G401 (cell line): ENCODE data around the gene LCE1F. TPM values are rescaled to one million over a fixed set of nuclear protein-coding genes. Genes with fewer than 3 reads are reported as not detected.

Experiments used
- DNase-seq: peaks from one replicate; pipeline ENCODE4 v3.0.0-alpha.2; 2015; ENCODE audit warnings: low spot score
- in situ Hi-C: cut with HindIII; loops from 2 replicates; pipeline ENCODE4 v1.10.0; 2016; ENCODE audit warnings: low sequenced_read_pairs, mixed read lengths
- total RNA-seq: library from RNA; depleted of rRNA; stranded (reverse); fragments of >200 nt; shearing (Covaris generic); gene quantifications from 2 replicates; pipeline ENCODE4 v1.2.3, GENCODE V29; 2014; rRNA removed

Gene LCE1F
- total RNA-seq, 1 experiment from 2014 or later, result not detected

DNA sequence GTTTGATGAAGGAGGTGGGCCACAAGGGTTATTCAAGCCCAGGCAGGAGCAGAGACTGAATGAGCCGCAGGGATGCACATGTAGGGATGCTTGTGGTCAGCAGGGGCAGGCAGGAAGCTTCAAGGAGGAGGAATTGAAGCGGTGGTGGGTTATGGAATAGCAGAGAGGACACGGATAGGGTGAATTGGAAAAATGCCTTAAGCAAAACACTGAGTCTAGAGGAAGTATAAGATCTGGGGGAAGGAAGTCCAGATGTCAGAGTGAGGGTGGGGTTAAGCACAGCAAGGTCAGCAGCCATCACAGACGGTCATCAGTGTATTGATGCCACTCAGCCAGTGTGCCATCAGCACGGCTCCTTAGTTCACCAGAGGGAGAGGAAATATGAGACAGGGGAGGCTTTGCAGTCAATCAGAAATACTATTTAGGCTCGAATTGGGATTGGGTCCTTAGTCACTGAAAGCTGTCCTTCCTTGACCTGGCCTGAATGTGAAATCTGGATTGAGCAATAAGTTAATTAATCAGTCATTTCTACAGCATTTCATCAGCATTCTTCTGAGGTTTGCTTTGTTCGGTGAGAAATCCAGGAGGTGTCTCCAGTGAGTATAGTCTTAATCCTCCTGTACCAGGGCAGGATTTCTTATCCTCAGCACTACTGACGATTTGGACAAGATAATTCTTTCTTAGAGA is 6.0 kb upstream of the LCE1F start:
- in situ Hi-C loops, result no loop called here
- DNase-seq, result no peak

DNA sequence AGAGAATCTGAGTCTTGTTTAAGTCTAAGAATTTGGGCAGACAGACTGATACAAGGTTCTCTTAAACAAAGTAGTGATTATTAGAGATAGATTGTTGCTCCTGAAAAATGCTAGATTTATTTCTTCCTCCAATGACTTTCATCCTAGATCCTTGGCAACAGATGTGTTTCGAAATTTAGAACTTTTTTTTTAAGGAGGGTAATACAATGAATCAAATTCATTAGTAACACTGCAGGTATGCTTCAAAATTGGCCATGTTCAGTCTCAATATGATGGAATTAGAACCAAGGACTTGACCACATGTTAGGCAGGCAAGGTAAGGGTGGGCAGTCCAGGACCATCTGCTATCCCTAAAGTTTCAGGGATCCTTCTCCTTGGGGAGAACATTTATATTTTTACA is 4.5 kb upstream of the LCE1F start:
- in situ Hi-C loops, result no loop called here
- DNase-seq, result no peak

DNA sequence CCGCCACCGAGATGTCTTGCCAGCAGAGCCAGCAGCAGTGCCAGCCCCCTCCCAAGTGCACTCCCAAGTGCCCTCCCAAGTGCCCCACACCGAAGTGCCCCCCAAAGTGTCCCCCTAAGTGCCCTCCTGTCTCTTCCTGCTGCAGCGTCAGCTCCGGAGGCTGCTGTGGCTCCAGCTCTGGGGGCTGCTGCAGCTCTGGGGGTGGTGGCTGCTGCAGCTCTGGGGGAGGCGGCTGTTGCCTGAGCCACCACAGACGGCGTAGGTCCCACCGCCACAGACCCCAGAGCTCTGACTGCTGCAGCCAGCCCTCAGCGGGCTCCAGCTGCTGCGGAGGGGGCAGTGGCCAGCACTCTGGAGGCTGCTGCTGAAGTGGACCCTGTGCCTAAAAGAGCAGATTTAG is 1.4 kb downstream of the LCE1F start:
- DNase-seq, result no peak
- in situ Hi-C loops, result no loop called here

DNA sequence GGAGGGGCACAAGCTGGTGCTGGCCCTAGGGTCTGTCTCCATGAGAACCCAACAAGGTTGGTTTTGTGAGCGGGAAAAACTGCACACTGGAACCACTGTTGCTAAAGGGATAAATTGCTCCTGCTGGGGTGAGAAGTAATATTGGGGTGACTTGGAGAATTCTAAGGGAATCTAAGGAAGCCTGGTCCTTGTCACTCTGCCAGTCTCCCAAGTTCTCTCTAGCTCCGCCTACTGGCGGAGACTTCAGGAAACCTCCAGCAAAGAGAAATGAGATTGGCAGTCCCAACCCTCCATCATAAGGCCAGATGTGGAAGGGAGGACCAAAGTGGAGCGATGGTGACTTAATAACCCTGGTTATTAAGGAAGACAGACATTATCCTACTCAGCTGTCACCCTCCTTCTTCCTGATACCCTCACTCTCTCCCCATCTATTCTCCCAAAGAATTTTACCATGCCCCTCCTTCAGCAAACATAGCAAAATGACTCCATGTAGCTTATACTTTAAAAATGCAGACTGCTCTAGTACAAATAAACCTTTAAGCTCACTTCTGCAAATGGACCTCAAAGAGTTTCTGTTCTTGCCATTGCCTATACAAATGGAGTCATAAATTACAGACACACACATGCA is 2.7 kb downstream of the LCE1F start:
- in situ Hi-C loops, result no loop called here
- no peak for DNase-seq

DNA sequence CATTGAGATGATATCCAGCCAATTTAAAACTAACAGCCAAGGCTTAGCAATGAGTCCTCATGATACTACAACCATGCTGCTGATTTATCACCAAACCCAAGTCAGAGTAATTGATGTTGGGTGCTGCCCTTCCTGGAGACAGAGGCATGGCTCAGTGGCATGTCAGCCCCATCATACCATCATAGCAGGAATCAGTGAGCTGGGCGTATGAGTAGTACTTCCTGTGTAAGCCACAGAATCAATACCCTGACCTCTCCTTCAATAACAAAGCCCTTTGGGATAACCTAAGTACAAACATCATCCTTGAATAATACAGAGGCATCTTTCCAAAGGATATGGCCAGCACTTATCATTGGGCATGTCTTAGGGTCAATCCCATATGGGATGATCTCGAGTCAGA is 8.2 kb downstream of the LCE1F start:
- in situ Hi-C loops, result no loop called here

DNA sequence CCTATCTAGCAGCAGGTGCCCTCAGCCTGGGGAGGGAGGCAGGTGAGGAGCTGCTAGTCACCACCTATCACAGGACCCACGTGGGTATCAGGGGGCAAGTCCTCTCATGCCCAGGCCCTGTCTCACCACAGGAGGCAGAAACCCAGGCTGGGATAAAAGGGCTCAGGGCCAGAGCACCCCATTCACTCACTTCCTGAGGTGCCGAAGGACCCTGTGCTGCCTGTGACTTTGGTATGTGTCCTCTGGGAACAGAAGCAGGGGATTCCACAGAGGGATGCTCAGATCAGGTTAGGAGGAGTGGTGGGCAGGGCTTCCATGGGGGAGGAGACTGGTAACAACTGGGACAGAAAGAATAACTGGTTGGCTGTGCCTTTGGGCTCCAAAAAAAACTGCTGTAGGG is 11.1 kb downstream of the LCE1F start, which contains the start of gene LCE1E:
TSS of gene LCE1E (plus strand) at position 181 of the 400 bp plus-strand sequence. CDS start 1,043 bp downstream, outside the sequence.
- no peak for DNase-seq
- in situ Hi-C loops, result no loop called here

More for the DNA sequence above, 8.2 kb downstream of the LCE1F start:
- no peak for DNase-seq

DNA sequence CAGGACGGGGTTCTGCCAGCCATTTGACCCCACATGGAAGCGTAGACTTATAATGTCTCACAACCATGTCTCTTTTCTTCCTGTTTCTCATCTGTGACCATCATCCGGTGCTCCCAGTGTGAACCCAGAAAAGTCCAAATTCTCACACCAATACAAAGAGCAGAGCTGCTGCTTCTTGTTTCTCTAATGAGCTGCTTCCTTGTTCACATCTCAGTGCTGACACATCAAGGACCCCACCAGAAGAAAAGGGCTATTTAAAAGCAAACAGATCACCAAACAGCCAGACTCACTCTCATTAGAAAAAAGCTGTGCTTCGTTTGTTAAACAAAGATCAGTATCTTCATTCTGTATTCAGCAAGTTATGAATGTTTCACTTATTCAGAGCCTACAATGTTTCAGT is 20.7 kb downstream of the LCE1F start:
- DNase-seq, result no peak
- in situ Hi-C loops, result no loop called here

DNA sequence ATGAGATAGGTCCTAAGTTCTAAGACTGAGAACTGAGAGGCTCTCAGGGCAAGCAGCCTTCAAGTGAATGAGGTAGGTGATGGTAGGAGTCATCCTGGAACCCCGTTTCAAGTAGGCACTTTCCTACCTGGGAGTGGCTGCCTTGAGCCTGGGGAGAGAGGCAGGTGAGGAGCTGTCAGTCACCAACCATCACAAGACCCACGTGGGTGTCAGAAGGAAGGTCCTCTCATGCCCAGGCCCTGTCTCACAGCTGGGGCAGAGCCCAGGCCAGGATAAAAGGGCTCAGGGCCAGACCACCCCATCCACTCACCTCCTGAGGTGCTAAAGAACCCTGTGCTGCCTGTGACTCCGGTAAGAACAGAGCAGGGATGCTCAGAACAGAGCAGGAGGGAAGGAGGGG is 21.5 kb downstream of the LCE1F start, which contains the start of gene LCE1D:
TSS of gene LCE1D (plus strand) at position 301 of the 400 bp plus-strand sequence. CDS start 1,074 bp downstream, outside the sequence.
- in situ Hi-C loops, result no loop called here
- DNase-seq, result no peak

DNA sequence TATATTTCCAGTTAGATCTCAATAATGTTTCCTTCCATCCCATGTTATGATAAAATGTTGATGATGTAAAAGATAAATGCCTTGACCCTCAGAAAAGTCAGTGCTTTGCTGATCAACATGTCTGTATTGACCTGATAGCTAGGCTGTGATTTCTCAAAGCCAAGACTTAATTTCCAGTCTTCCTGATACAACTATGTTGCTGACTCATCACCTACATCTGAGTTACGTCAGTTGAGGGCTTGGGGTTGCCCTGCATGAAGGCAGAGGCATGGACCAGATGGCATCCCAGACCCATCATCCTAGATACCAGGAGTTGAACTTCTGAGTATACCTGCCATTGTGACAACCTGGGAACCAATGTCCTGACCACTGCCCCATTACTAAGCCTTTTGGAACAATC is 26.4 kb downstream of the LCE1F start:
- in situ Hi-C loops, result no loop called here
- no peak for DNase-seq

DNA sequence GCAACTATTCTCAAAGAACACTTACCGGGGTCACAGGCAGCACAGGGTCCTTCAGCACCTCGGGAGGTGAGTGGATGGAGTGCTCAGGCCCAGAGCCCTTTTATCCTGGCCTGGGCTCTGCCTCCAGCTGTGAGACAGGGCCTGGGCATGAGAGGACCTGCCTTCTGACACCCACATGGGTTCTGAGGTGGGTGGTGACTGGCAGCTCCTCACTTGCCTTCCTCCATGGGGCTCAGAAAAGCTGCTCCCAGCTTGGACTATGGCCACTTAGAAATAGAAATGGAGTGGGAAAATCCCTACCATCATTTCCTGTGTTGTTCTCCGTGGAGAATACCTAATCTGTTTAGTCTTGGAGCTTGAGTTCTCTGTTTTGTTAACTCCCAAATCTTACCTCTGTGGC is 31.6 kb downstream of the LCE1F start, which contains the start of gene LCE1C:
TSS of gene LCE1C (minus strand) at position 76 of the 400 bp plus-strand sequence. CDS start 1,173 bp downstream, outside the sequence.
- in situ Hi-C loops, result no loop called here
- DNase-seq, result no peak

DNA sequence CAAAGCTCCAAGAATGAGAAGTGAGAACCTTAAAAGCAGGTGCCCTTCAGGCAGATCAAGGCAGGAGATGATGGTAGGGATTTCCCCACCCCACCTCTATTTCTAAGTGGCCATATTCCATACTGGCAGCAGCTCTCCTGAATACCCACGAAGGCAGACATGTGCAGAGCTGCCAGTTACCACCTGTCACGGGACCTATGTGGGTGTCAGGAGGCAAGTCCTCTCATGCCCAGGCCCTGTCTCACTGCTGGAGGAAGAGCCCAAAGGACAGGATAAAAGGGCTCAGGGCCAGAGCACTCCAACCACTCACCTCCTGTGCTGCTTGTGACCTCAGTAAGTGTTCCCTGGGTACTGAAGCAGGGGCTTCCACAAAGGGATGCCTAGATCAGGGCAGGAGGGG is 36.1 kb downstream of the LCE1F start:
- in situ Hi-C loops, result no loop called here
- no peak for DNase-seq

DNA sequence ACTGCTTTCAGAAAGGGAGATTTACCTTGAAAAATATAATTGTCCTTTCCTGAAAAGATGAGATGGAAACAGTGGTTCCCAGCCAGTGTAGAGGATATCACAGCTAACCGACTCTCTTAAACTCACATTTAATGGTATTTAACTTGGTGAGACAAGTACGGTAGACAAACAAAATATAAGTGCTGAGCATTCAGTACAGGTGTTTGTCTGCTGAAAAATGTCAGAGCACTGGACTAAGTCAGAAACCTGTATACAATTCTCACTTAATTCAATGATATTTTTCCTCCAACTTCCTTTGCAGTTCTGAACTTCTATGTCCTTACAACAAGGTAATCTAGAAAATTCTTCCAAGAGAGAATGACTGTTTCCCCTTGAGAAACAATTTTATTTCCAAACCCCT is 36.7 kb downstream of the LCE1F start, which contains the start of gene LCE1B:
TSS of gene LCE1B (plus strand) at position 301 of the 400 bp plus-strand sequence. CDS start 476 bp downstream, outside the sequence.
- in situ Hi-C loops, result no loop called here
- DNase-seq, result no peak

DNA sequence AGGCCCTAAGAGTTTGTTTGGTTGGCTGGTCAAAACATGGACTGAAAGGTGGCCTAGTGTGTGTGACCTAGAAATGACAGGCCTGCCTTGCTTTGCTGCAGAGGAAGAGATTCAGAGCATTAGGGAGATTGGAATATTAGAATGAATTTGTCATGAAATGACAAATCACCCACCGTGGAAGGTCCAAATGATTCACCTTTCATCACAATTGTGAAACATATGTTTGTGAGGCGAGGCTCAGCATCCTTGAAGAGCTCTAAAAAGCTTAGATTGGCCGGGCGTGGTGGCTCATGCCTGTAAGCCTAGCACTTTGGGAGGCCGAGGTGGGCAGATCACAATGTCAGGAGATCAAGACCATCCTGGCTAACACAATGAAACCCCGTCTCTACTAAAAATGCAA is 42.4 kb downstream of the LCE1F start:
- no peak for DNase-seq
- in situ Hi-C loops, result no loop called here

DNA sequence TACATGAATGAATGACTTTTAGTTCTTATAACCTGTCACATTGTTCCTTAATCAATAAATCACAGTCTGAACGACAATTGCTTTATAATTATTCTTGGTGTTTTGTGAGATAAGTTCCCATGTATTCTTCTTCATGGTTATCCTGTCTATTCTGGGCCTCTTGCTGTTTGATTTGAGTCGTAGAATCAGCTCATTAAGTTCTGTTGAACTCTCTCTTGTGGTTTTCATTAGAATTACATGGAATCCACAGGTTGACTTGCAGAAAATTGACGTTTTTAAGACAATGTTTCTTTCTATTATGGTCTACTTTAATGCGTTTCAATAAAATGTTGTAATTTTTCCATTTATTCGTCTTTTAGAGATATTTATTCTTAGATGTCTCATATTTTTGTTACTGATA is 48.4 kb downstream of the LCE1F start:
- DNase-seq, result no peak
- in situ Hi-C loops, result no loop called here

DNA sequence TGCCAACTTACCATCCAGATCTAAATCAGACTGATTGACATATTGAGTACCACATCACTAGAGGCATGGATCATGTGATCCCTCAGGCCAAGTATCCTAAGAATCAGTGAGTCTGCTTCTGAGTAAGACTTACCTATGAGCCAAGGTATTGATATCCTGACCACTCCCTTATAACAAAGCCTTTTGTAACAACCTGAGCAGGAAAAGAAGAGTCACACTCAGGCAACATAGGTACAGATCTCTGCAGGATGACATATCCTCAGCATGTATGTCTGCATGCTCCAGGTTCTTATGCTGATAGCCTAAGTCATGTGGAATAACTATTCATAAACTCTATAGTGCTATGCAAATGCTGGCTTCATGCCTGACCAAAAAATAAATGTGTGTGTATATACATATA is 50.0 kb downstream of the LCE1F start:
- no peak for DNase-seq
- in situ Hi-C loops, result no loop called here

Other genes starting within 250 kb of the LCE1F start
- not detected in 2 replicates for gene LCE3E, start 208.4 kb upstream of the LCE1F start, total RNA-seq
- not detected in 2 replicates for gene LCE3D, start 194.6 kb upstream of the LCE1F start, total RNA-seq
- not detected in 2 replicates for gene LCE3C, start 174.9 kb upstream of the LCE1F start, total RNA-seq
- not detected in 2 replicates for gene LCE3B, start 161.3 kb upstream of the LCE1F start, total RNA-seq
- gene LCE3A, start 152.0 kb upstream of the LCE1F start, total RNA-seq, result not detected in 2 replicates
- gene LCE2D, start 111.8 kb upstream of the LCE1F start, total RNA-seq, result not detected in 2 replicates
- gene LCE2C, start 99.9 kb upstream of the LCE1F start, total RNA-seq, result not detected in 2 replicates
- gene LCE2B, start 89.0 kb upstream of the LCE1F start, total RNA-seq, result not detected in 2 replicates
- not detected in 2 replicates for gene LCE2A, start 76.8 kb upstream of the LCE1F start, total RNA-seq
- gene LCE4A, start 67.0 kb upstream of the LCE1F start, total RNA-seq, result not detected in 2 replicates
- gene KPRP, start 17.1 kb upstream of the LCE1F start, total RNA-seq, result not detected in 2 replicates
- gene LCE1E, start 11.1 kb downstream of the LCE1F start, total RNA-seq, result not detected in 2 replicates
- not detected in 2 replicates for gene LCE1D, start 21.6 kb downstream of the LCE1F start, total RNA-seq
- not detected in 2 replicates for gene LCE1C, start 31.5 kb downstream of the LCE1F start, total RNA-seq
- not detected in 2 replicates for gene LCE1B, start 36.8 kb downstream of the LCE1F start, total RNA-seq
- not detected in 2 replicates for gene LCE1A, start 52.3 kb downstream of the LCE1F start, total RNA-seq
- gene LCE6A, start 67.7 kb downstream of the LCE1F start, total RNA-seq, result not detected in 2 replicates
- gene LCE7A, start 84.9 kb downstream of the LCE1F start, total RNA-seq, result not detected in 2 replicates
- not detected in 2 replicates for gene SMCP, start 103.2 kb downstream of the LCE1F start, total RNA-seq
- gene IVL, start 133.4 kb downstream of the LCE1F start, total RNA-seq, result not detected in 2 replicates
- not detected in 2 replicates for gene SPRR5, start 172.1 kb downstream of the LCE1F start, total RNA-seq
- not detected in 2 replicates for gene SPRR4, start 195.5 kb downstream of the LCE1F start, total RNA-seq
- not detected in 2 replicates for gene SPRR1A, start 208.9 kb downstream of the LCE1F start, total RNA-seq
- gene SPRR3, start 226.6 kb downstream of the LCE1F start, total RNA-seq, result not detected in 2 replicates